Effector memory CD4-positive, alpha-beta T cell (primary cell): Measurements from ENCODE around the gene PDE1A.

Experiments
- DNase-seq, 3 donors: peaks; one replicate each; pipeline ENCODE4 v3.0.0-alpha.2; 2020
- H3K27ac ChIP-seq: 2 replicates; pipeline ENCODE4 v1.7.0; 2013; ENCODE audit warnings: mild to moderate bottlenecking, low read length, moderate library complexity; ENCODE audit not compliant: insufficient read depth, poor library complexity, severe bottlenecking
- H3K27me3 ChIP-seq: replicated peaks from 2 replicates; pipeline ENCODE4 v1.7.0; 2013; ENCODE audit warnings: mild to moderate bottlenecking, low read length; ENCODE audit not compliant: insufficient read depth, control insufficient read depth, poor library complexity, severe bottlenecking
- H3K36me3 ChIP-seq: 2 replicates; pipeline ENCODE4 v1.7.0; 2013; ENCODE audit warnings: mild to moderate bottlenecking, low read length, moderate library complexity; ENCODE audit not compliant: control insufficient read depth, insufficient read depth
- H3K4me1 ChIP-seq: 2 replicates; pipeline ENCODE4 v1.7.0; 2013; ENCODE audit warnings: low read length, mild to moderate bottlenecking; ENCODE audit not compliant: control insufficient read depth, insufficient read depth, poor library complexity, severe bottlenecking
- H3K4me3 ChIP-seq: 2 replicates; pipeline ENCODE4 v1.7.0; 2013; ENCODE audit warnings: low read length, low read depth, mild to moderate bottlenecking; ENCODE audit not compliant: insufficient read depth, poor library complexity, severe bottlenecking
- H3K9me3 ChIP-seq: 2 replicates; pipeline ENCODE4 v1.7.0; 2013; ENCODE audit warnings: mild to moderate bottlenecking, low read length, moderate library complexity; ENCODE audit not compliant: control insufficient read depth

The PDE1A gene

DNA sequence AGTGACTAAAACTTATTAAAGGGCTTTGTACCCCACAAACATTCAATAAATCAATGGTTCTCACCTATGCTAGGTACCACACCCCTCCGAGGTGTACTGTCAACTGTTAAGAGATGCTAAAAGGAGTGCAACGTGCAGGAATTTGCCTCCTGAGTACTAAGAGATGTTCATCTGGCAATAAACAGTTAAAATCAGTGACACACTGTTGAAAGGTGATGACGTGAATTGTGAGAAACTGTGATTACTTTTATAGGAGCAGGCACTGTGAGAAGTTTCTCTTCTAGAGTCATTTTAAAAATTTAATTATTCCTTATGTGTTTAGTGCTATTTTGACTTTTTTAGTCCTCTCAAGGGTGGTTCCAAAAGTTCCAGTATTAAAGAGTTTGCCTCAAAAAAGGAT is 61.0 kb downstream of the PDE1A start:
- H3K27me3 ChIP-seq = no peaks in the 10 kb centered on the region
- H3K4me3 ChIP-seq = no peak overlapping the region
- DNase-seq = no peak
- no peaks in the 10 kb centered on the region for H3K4me1 ChIP-seq
- H3K27ac ChIP-seq = no peak overlapping the region
- H3K36me3 ChIP-seq = no peaks in the 10 kb centered on the region
- H3K9me3 ChIP-seq = no peaks in the 10 kb centered on the region

- Histone ChIP-seq H3K9me3 (no peaks in the 10 kb centered on the region), H3K4me3 (no peak overlapping the region), H3K27ac (no peak overlapping the region), H3K27me3 (no peaks in the 10 kb centered on the region), H3K4me1 (no peaks in the 10 kb centered on the region), H3K36me3 (no peaks in the 10 kb centered on the region)
- DNase-seq = no peak
Measured at GRCh38 chr2:182361477-182361876, 65.4 kb downstream of the PDE1A start.

DNA sequence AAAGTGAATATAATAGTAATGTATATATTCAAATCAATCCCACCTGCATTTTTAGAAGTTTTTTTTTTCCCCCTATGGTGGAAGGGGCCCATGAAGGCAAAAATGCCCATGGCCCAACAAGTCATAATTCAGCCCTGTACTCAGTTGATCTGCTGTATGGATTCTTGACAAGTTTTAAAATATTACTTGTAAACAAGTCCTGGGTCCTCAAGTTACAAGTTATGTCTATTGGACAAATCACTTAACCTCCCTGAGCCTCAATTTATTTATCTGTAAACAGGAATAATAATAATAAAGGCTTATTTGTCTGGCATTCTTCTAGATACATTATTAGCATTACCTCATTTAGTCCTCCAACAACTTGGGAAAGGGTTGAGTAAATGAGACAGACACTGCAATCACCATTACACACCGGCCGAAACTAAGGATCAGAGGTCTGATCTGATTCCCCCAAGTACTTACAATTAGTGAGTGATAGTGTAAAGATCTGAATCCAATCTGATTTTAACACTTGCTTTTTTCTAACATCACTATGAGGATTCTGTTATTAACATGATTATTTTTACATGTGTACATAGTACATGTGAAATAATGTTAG is 66.1 kb downstream of the PDE1A start:
- no peak overlapping the region for H3K27ac ChIP-seq
- H3K4me1 ChIP-seq = no peaks in the 10 kb centered on the region
- no peaks in the 10 kb centered on the region for H3K9me3 ChIP-seq
- H3K27me3 ChIP-seq = no peaks in the 10 kb centered on the region
- H3K4me3 ChIP-seq = no peak overlapping the region
- DNase-seq = no peak
- H3K36me3 ChIP-seq = no peaks in the 10 kb centered on the region

- DNase-seq = no peak
- no peaks in the 10 kb centered on the region for H3K4me1 ChIP-seq
- H3K4me3 ChIP-seq = no peak overlapping the region
- H3K27me3 ChIP-seq = no peaks in the 10 kb centered on the region
- no peaks in the 10 kb centered on the region for H3K36me3 ChIP-seq
- no peak overlapping the region for H3K27ac ChIP-seq
- no peaks in the 10 kb centered on the region for H3K9me3 ChIP-seq
Measured at GRCh38 chr2:182359990-182360662, 66.7 kb downstream of the PDE1A start.

- no peaks in the 10 kb centered on the region for H3K4me1 ChIP-seq
- no peak overlapping the region for H3K27ac ChIP-seq
- H3K36me3 ChIP-seq = no peaks in the 10 kb centered on the region
- DNase-seq = no peak
- no peaks in the 10 kb centered on the region for H3K9me3 ChIP-seq
- no peaks in the 10 kb centered on the region for H3K27me3 ChIP-seq
- no peak overlapping the region for H3K4me3 ChIP-seq
Measured at GRCh38 chr2:182359027-182359989, 67.5 kb downstream of the PDE1A start.

- Histone ChIP-seq H3K4me1 (no peaks in the 10 kb centered on the region), H3K4me3 (no peak overlapping the region), H3K27ac (no peak overlapping the region), H3K36me3 (no peaks in the 10 kb centered on the region), H3K9me3 (no peaks in the 10 kb centered on the region), H3K27me3 (no peaks in the 10 kb centered on the region)
- DNase-seq = no peak
Measured at GRCh38 chr2:182358601-182359000, 68.2 kb downstream of the PDE1A start.

DNA sequence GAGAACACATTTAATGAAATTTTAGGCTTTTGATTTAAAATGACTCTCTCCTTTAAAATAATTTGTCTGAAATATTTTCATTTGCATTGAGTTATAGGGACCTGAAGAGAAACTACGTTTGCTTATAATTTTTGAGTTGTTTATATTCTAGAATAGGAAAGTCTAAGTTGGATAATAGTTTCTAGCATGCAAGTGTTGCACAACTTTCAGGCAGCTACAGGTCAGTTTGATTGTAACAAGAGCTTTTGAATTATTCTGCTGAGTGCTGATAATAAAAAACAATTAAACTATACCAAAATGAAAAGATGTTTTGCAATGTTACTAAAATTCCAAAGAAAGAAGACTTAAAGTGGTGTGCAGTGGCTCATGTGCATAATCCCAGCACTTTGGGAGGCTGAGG is 71.0 kb downstream of the PDE1A start:
- Histone ChIP-seq H3K9me3 (no peaks in the 10 kb centered on the region), H3K36me3 (no peaks in the 10 kb centered on the region)

DNA sequence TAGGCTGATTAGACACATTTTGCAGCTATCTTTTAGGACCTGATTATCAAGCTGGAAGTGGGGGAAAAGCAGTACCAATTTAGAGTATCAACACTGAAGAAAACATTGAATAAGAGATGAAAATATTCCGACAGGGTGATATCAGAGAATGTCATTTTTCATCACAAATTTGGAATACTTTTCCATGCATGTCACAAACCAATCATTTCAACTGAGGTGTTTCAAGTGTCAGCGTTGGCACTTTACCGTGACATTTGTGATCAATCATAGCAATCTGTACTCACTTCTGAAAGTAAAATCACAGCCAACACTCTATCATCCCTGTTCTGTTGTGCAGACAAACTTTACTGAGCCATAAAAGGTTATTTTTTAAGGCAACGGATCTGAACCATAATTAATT is 75.4 kb downstream of the PDE1A start:
- H3K4me3 ChIP-seq = no peak overlapping the region
- no peaks in the 10 kb centered on the region for H3K27me3 ChIP-seq
- H3K9me3 ChIP-seq = no peaks in the 10 kb centered on the region
- no peaks in the 10 kb centered on the region for H3K36me3 ChIP-seq
- no peaks in the 10 kb centered on the region for H3K4me1 ChIP-seq
- H3K27ac ChIP-seq = no peak overlapping the region
- no peak for DNase-seq

More for the DNA sequence above, 71.0 kb downstream of the PDE1A start:
- no peak for DNase-seq
- Histone ChIP-seq H3K27me3 (no peaks in the 10 kb centered on the region), H3K4me3 (no peak overlapping the region), H3K4me1 (no peaks in the 10 kb centered on the region), H3K27ac (no peak overlapping the region)

- DNase-seq = no peak
- no peaks in the 10 kb centered on the region for H3K9me3 ChIP-seq
- H3K4me1 ChIP-seq = no peaks in the 10 kb centered on the region
Measured at GRCh38 chr2:182349268-182349667, 77.6 kb downstream of the PDE1A start.

GRCh38 chr2:182345384-182345783 is 81.5 kb downstream of the PDE1A start:
- Histone ChIP-seq H3K27ac (no peak overlapping the region), H3K9me3 (no peaks in the 10 kb centered on the region), H3K4me1 (no peaks in the 10 kb centered on the region), H3K36me3 (no peaks in the 10 kb centered on the region), H3K27me3 (no peaks in the 10 kb centered on the region), H3K4me3 (no peak overlapping the region)
- no peak for DNase-seq

More at GRCh38 chr2:182349268-182349667, 77.6 kb downstream of the PDE1A start:
- H3K27ac ChIP-seq = no peak overlapping the region
- H3K4me3 ChIP-seq = no peak overlapping the region
- H3K27me3 ChIP-seq = no peaks in the 10 kb centered on the region
- H3K36me3 ChIP-seq = no peaks in the 10 kb centered on the region
